Caco-2 (cell line): ENCODE data around the gene MACROD2. TPM values are rescaled to one million over a fixed set of nuclear protein-coding genes. Genes with fewer than 3 reads are reported as not detected.

Experiments used
- BruUV-seq: library from RNA; stranded (reverse); fragments of 400-500 nt; replicated peaks from 2 replicates; lab custom pipeline; 2021; lab: Mats Ljungman, UMichigan
- CTCF ChIA-PET: fragments of 300-600 bp; sonication (Branson Sonifier 250); formaldehyde crosslinking; loops from one replicate; lab custom pipeline; 2022; ENCODE audit warnings: antibody characterized with exemption; lab: Charles Lee
- POLR2A ChIA-PET: fragments of 300-600 bp; sonication (Branson Sonifier 250); formaldehyde crosslinking; loops from one replicate; lab custom pipeline; 2022; ENCODE audit warnings: antibody characterized with exemption; lab: Charles Lee
- DNase-seq, 2 experiments: peaks; one replicate each; pipeline versions ENCODE4 v3.0.0 to v3.0.0-alpha.2; 2020 to 2022
- H3K27me3 ChIP-seq: replicated peaks from 2 replicates; pipeline ENCODE4 v1.6.0; 2011; ENCODE audit warnings: low read length; ENCODE audit not compliant: control insufficient read depth, insufficient read depth
- H3K36me3 ChIP-seq: 2 replicates; pipeline ENCODE4 v1.5.1; 2011; ENCODE audit warnings: low read length; ENCODE audit not compliant: control insufficient read depth, insufficient read depth
- H3K4me1 ChIP-seq: fragments of 250-450 bp; sonication (Bioruptor Pico); 2 replicates; pipeline ENCODE4 v1.5.1; 2020; ENCODE audit warnings: mild to moderate bottlenecking
- H3K4me3 ChIP-seq: 2 replicates; pipeline ENCODE4 v1.5.1; 2011; ENCODE audit warnings: low read depth, mild to moderate bottlenecking, control low read depth, low read length
- H3K9me3 ChIP-seq: fragments of 250-450 bp; sonication (Bioruptor Pico); 2 replicates; pipeline ENCODE4 v1.5.1; 2020; ENCODE audit warnings: mild to moderate bottlenecking, moderate library complexity
- H3K27ac Mint-ChIP-seq: one replicate; pipeline ENCODE4 v1.8.0; 2022; ENCODE audit warnings: mixed read lengths; ENCODE audit not compliant: unreplicated experiment
- H3K27me3 Mint-ChIP-seq: one replicate; pipeline ENCODE4 v1.8.0; 2022; ENCODE audit warnings: mixed read lengths; ENCODE audit not compliant: insufficient read depth, unreplicated experiment
- H3K36me3 Mint-ChIP-seq: one replicate; pipeline ENCODE4 v1.8.0; 2022; ENCODE audit warnings: mild to moderate bottlenecking, mixed read lengths; ENCODE audit not compliant: insufficient read depth, unreplicated experiment
- H3K4me1 Mint-ChIP-seq: one replicate; pipeline ENCODE4 v1.8.0; 2022; ENCODE audit warnings: low read depth, mixed read lengths; ENCODE audit not compliant: unreplicated experiment
- H3K4me3 Mint-ChIP-seq: one replicate; pipeline ENCODE4 v1.8.0; 2022; ENCODE audit warnings: mild to moderate bottlenecking, moderate library complexity, mixed read lengths; ENCODE audit not compliant: unreplicated experiment
- H3K9me3 Mint-ChIP-seq: one replicate; pipeline ENCODE4 v1.8.0; 2022; ENCODE audit warnings: mixed read lengths; ENCODE audit not compliant: unreplicated experiment
- intact Hi-C: fragments of 100-400 bp; cut with micrococcal nuclease; formaldehyde crosslinking; loops from one replicate; pipeline ENCODE4 v1.10.0; 2022; ENCODE audit not compliant: unreplicated experiment
- total RNA-seq: library from RNA; stranded (reverse); gene quantifications from 2 replicates; pipeline ENCODE4 v1.2.3, GENCODE V29; 2022
- TF ChIP-seq, protein P1 (sequence below), 2 experiments: fragments of 200-600 bp in 1 of 2; IDR thresholded peaks; 1 replicate in 1 of 2; 2 replicates in 1 of 2; pipeline versions ENCODE4 v1.5.1 to v1.8.0; 2011 to 2022; ENCODE audit warnings: antibody characterized with exemption in 1 of 2, control low read depth in 1 of 2, inconsistent platforms in 1 of 2, low read depth in 1 of 2, low read length in 1 of 2, mild to moderate bottlenecking in 1 of 2, moderate library complexity in 1 of 2; ENCODE audit not compliant: insufficient read depth in 1 of 2, severe bottlenecking in 1 of 2, unreplicated experiment in 1 of 2

The MACROD2 gene
- total RNA-seq, 1 experiment from 2014 or later, result 6.4 TPM

DNA sequence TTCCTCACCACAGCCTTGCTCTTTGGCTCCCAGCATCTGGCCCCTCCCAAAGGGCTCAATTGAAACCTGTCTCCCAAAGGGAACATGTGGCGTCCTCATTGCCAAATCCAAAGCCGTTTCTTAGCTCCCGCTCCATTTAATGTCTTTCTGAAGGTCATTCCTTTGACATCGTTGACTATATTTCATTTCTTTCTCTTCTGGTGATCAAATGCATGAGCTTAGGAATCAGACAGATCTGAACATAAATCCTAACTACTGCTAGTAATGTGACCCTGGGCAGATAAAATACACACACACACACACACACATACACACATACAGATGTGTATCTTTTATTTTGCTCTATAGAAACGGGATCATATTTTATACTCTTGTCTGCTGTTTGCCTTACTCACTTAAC lies 1306.8 kb downstream of the MACROD2 start:
- H3K9me3 Mint-ChIP-seq, result peaks cover 10% of the 10 kb centered on the region
- CTCF ChIA-PET, result no interaction called here
- intact Hi-C loops, result no loop called here

DNA sequence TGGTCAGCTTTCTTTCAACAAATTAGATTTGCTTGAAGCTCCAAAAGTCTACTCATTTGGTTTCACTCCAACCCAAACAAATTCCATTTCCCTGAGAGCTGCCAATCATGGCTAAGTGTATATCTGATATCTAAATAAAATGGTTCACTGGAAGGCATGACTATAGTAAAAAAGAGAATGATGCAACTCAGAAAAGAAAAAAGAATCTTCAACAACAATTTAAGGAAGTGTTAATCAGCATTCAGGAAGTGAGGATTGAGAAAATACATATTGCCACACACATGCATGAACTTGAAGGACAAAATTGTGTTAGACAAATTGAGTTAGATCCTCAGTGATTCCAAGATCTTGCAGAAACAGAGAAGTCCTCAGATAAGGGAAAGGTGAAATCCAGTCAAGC lies 1315.0 kb downstream of the MACROD2 start:
- no peaks in the 10 kb centered on the region for H3K27me3 ChIP-seq
- Mint-ChIP-seq H3K27me3 (no peaks in the 10 kb centered on the region), H3K4me1 (no peaks in the 10 kb centered on the region), H3K27ac (no peak overlapping the region), H3K36me3 (no peaks in the 10 kb centered on the region), H3K4me3 (no peak overlapping the region), H3K9me3 (peaks cover 10% of the 10 kb centered on the region)
- TF ChIP-seq, protein P1, sequence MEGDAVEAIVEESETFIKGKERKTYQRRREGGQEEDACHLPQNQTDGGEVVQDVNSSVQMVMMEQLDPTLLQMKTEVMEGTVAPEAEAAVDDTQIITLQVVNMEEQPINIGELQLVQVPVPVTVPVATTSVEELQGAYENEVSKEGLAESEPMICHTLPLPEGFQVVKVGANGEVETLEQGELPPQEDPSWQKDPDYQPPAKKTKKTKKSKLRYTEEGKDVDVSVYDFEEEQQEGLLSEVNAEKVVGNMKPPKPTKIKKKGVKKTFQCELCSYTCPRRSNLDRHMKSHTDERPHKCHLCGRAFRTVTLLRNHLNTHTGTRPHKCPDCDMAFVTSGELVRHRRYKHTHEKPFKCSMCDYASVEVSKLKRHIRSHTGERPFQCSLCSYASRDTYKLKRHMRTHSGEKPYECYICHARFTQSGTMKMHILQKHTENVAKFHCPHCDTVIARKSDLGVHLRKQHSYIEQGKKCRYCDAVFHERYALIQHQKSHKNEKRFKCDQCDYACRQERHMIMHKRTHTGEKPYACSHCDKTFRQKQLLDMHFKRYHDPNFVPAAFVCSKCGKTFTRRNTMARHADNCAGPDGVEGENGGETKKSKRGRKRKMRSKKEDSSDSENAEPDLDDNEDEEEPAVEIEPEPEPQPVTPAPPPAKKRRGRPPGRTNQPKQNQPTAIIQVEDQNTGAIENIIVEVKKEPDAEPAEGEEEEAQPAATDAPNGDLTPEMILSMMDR (IDR thresholded peaks at IDR 0.05; ENCODE audit: insufficient read depth in 1 of 2, low read depth in 1 of 2, low read length in 1 of 2, severe bottlenecking in 1 of 2, unreplicated experiment in 1 of 2), result no peak
- no peaks in the 10 kb centered on the region for H3K9me3 ChIP-seq
- intact Hi-C loops, result no loop called here
- H3K36me3 ChIP-seq, result no peaks in the 10 kb centered on the region
- H3K4me1 ChIP-seq, result no peaks in the 10 kb centered on the region
- CTCF ChIA-PET, result no interaction called here
- DNase-seq, result no peak
- no peak overlapping the region for H3K4me3 ChIP-seq
- POLR2A ChIA-PET, result no interaction called here
- BruUV-seq, result no TSS peak

More for the DNA sequence above, 1306.8 kb downstream of the MACROD2 start:
- Histone ChIP-seq H3K27me3 (no peaks in the 10 kb centered on the region), H3K9me3 (no peaks in the 10 kb centered on the region), H3K4me1 (no peaks in the 10 kb centered on the region), H3K4me3 (no peak overlapping the region), H3K36me3 (no peaks in the 10 kb centered on the region)
- Mint-ChIP-seq H3K36me3 (no peaks in the 10 kb centered on the region), H3K27me3 (no peaks in the 10 kb centered on the region), H3K4me1 (no peaks in the 10 kb centered on the region), H3K27ac (no peak overlapping the region), H3K4me3 (no peak overlapping the region)
- no peak for DNase-seq
- POLR2A ChIA-PET, result no interaction called here
- no TSS peak for BruUV-seq
- TF ChIP-seq, protein P1 (IDR thresholded peaks at IDR 0.05; ENCODE audit: insufficient read depth in 1 of 2, low read depth in 1 of 2, low read length in 1 of 2, severe bottlenecking in 1 of 2, unreplicated experiment in 1 of 2), result no peak

DNA sequence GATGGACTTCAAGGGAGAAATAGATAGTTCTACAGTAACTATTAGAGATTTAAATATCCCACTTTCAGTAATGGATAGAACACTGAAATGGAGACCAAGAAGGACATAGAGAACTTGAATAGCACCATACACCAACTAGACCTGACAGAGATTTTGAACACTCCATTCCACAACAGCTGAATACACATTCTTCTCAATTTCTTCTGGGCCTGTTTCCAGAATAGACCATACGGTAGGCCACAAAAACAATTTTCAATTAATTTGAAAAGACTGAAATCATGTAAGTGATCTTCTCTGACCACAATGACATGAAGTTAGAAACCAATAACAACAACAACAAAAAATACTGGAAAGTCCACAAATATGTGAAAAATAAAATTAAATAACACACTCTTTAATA lies 1321.2 kb downstream of the MACROD2 start:
- DNase-seq, result no peak
- intact Hi-C loops, result no loop called here

More for the DNA sequence above, 1321.2 kb downstream of the MACROD2 start:
- CTCF ChIA-PET, result no interaction called here
- Mint-ChIP-seq H3K4me3 (no peak overlapping the region), H3K27me3 (no peaks in the 10 kb centered on the region), H3K27ac (no peak overlapping the region), H3K9me3 (no peaks in the 10 kb centered on the region), H3K36me3 (no peaks in the 10 kb centered on the region), H3K4me1 (no peaks in the 10 kb centered on the region)
- Histone ChIP-seq H3K27me3 (no peaks in the 10 kb centered on the region), H3K4me1 (no peaks in the 10 kb centered on the region), H3K36me3 (no peaks in the 10 kb centered on the region), H3K4me3 (no peak overlapping the region), H3K9me3 (no peaks in the 10 kb centered on the region)
- no TSS peak for BruUV-seq
- TF ChIP-seq, protein P1 (IDR thresholded peaks at IDR 0.05; ENCODE audit: insufficient read depth in 1 of 2, low read depth in 1 of 2, low read length in 1 of 2, severe bottlenecking in 1 of 2, unreplicated experiment in 1 of 2), result no peak
- POLR2A ChIA-PET, result no interaction called here
